Neural cell (in vitro differentiated cells): ENCODE data around the gene HAND2.
A peak's percentile ranks its signal among the peaks of the same experiment; 100 is the strongest.

ENCODE experiments used
- CTCF ChIP-seq: fragments of 450-650 bp; IDR thresholded peaks from 2 replicates; pipeline ENCODE4 v1.5.1; 2014; ENCODE audit warnings: antibody characterized with exemption, mild to moderate bottlenecking, moderate library complexity; ENCODE audit not compliant: poor library complexity, severe bottlenecking
- EP300 ChIP-seq: fragments of 450-650 bp; conservative IDR thresholded peaks from 2 replicates; pipeline ENCODE4 v1.6.1; 2014; ENCODE audit warnings: antibody characterized with exemption, mild to moderate bottlenecking, moderate library complexity; ENCODE audit not compliant: poor library complexity, severe bottlenecking
- EZH2 ChIP-seq: fragments of 200-600, 300-800 bp; shearing (Covaris generic), sonication (generic); IDR thresholded peaks from 2 replicates; pipeline ENCODE4 v1.6.1; 2014; ENCODE audit warnings: antibody characterized with exemption, low read length, borderline replicate concordance, mild to moderate bottlenecking; ENCODE audit not compliant: insufficient read depth, poor library complexity, severe bottlenecking
- MXI1 ChIP-seq: fragments of 450-650 bp; conservative IDR thresholded peaks from 2 replicates; pipeline ENCODE4 v1.6.1; 2014; ENCODE audit warnings: antibody characterized with exemption, mild to moderate bottlenecking; ENCODE audit not compliant: poor library complexity, severe bottlenecking
- POLR2AphosphoS5 ChIP-seq: IDR thresholded peaks from 2 replicates; pipeline ENCODE4 v1.6.1; 2012
- SMC3 ChIP-seq: fragments of 450-650 bp; conservative IDR thresholded peaks from 2 replicates; pipeline ENCODE4 v1.6.1; 2014; ENCODE audit warnings: antibody characterized with exemption, mild to moderate bottlenecking, moderate library complexity; ENCODE audit not compliant: poor library complexity
- TAF1 ChIP-seq: IDR thresholded peaks from 2 replicates; pipeline ENCODE4 v1.6.1; 2012; ENCODE audit warnings: low read depth
- TF ChIP-seq, protein P1 (sequence below): IDR thresholded peaks from 2 replicates; pipeline ENCODE4 v1.6.1; 2012; ENCODE audit warnings: borderline replicate concordance

- peak; percentile 87 for TF ChIP-seq EZH2
- no peak for TF ChIP-seq TAF1
- TF ChIP-seq CTCF: no peak
- peak; percentile 1 for TF ChIP-seq POLR2AphosphoS5
- TF ChIP-seq, protein P1, sequence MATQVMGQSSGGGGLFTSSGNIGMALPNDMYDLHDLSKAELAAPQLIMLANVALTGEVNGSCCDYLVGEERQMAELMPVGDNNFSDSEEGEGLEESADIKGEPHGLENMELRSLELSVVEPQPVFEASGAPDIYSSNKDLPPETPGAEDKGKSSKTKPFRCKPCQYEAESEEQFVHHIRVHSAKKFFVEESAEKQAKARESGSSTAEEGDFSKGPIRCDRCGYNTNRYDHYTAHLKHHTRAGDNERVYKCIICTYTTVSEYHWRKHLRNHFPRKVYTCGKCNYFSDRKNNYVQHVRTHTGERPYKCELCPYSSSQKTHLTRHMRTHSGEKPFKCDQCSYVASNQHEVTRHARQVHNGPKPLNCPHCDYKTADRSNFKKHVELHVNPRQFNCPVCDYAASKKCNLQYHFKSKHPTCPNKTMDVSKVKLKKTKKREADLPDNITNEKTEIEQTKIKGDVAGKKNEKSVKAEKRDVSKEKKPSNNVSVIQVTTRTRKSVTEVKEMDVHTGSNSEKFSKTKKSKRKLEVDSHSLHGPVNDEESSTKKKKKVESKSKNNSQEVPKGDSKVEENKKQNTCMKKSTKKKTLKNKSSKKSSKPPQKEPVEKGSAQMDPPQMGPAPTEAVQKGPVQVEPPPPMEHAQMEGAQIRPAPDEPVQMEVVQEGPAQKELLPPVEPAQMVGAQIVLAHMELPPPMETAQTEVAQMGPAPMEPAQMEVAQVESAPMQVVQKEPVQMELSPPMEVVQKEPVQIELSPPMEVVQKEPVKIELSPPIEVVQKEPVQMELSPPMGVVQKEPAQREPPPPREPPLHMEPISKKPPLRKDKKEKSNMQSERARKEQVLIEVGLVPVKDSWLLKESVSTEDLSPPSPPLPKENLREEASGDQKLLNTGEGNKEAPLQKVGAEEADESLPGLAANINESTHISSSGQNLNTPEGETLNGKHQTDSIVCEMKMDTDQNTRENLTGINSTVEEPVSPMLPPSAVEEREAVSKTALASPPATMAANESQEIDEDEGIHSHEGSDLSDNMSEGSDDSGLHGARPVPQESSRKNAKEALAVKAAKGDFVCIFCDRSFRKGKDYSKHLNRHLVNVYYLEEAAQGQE: no peak
- no peak for TF ChIP-seq MXI1
- TF ChIP-seq EP300: no peak
- TF ChIP-seq SMC3: no peak
Observed at GRCh38 chr4:173516621-173517524, 13.2 kb downstream of the HAND2 start.
